Neural crest cell (in vitro differentiated cells): ENCODE data around the gene SLC35E3. TPM values are rescaled to one million over a fixed set of nuclear protein-coding genes. Genes with fewer than 3 reads are reported as not detected.
"Not testable (repeated sequence)": the region's sequence is repeated elsewhere in the genome, so short reads cannot be mapped to it uniquely, and the experiment has no call there.

Experiments
- DNase-seq: peaks from one replicate; pipeline ENCODE4 v3.0.0; 2021; ENCODE audit warnings: low read depth, mixed read lengths, low spot score
- H3K27ac Mint-ChIP-seq: one replicate; pipeline ENCODE4 v1.8.0; 2021; ENCODE audit warnings: mild to moderate bottlenecking, mixed read lengths; ENCODE audit not compliant: unreplicated experiment
- H3K27me3 Mint-ChIP-seq: 2 replicates; pipeline ENCODE4 v1.8.0; 2021; ENCODE audit warnings: low read depth, mild to moderate bottlenecking, mixed read lengths
- H3K36me3 Mint-ChIP-seq: 2 replicates; pipeline ENCODE4 v1.8.0; 2021; ENCODE audit warnings: low read depth, mild to moderate bottlenecking, mixed read lengths
- H3K4me1 Mint-ChIP-seq: 2 replicates; pipeline ENCODE4 v1.8.0; 2021; ENCODE audit warnings: mixed read lengths
- H3K4me3 Mint-ChIP-seq: one replicate; pipeline ENCODE4 v1.8.0; 2021; ENCODE audit warnings: mild to moderate bottlenecking, mixed read lengths
- H3K9me3 Mint-ChIP-seq: 2 replicates; pipeline ENCODE4 v1.8.0; 2021; ENCODE audit warnings: mixed read lengths
- CTCF ChIP-seq: fragments of 200-600 bp; sonication (generic); conservative IDR thresholded peaks from 2 replicates; pipeline ENCODE4 v1.5.0; 2021; ENCODE audit warnings: antibody characterized with exemption, mild to moderate bottlenecking
- total RNA-seq: library from RNA; stranded (reverse); gene quantifications from 2 replicates; pipeline ENCODE4 v1.2.1, GENCODE V29; 2021

SLC35E3 gene
- total RNA-seq, 1 donor from 2014 or later = 15.1 TPM

GRCh38 chr12:68815232-68815927 lies 69.4 kb downstream of the SLC35E3 start:
- TF ChIP-seq CTCF = no peak
- peaks cover 5% of the 10 kb centered on the region for H3K36me3 Mint-ChIP-seq
- DNase-seq = no peak
- no peak overlapping the region for H3K4me3 Mint-ChIP-seq
- no peaks in the 10 kb centered on the region for H3K27me3 Mint-ChIP-seq
- H3K27ac Mint-ChIP-seq = no peak overlapping the region
- peaks cover 5% of the 10 kb centered on the region for H3K4me1 Mint-ChIP-seq
- H3K9me3 Mint-ChIP-seq = no peaks in the 10 kb centered on the region

GRCh38 chr12:68815928-68816800 lies 70.2 kb downstream of the SLC35E3 start:
- H3K27me3 Mint-ChIP-seq = no peaks in the 10 kb centered on the region
- no peak overlapping the region for H3K27ac Mint-ChIP-seq
- no peaks in the 10 kb centered on the region for H3K9me3 Mint-ChIP-seq
- H3K4me1 Mint-ChIP-seq = peaks cover 2% of the 10 kb centered on the region
- TF ChIP-seq CTCF = no peak
- H3K36me3 Mint-ChIP-seq = peaks cover 8% of the 10 kb centered on the region
- no peak overlapping the region for H3K4me3 Mint-ChIP-seq
- no peak for DNase-seq

GRCh38 chr12:68819481-68819880 lies 73.5 kb downstream of the SLC35E3 start:
- not testable (repeated sequence) for H3K4me3 Mint-ChIP-seq

GRCh38 chr12:68821357-68822188 lies 75.6 kb downstream of the SLC35E3 start:
- Mint-ChIP-seq H3K36me3 (peaks cover 16% of the 10 kb centered on the region), H3K4me1 (no peaks in the 10 kb centered on the region), H3K27ac (peak overlapping the region; percentile 43), H3K27me3 (no peaks in the 10 kb centered on the region), H3K4me3 (no peak overlapping the region), H3K9me3 (no peaks in the 10 kb centered on the region)
- TF ChIP-seq CTCF = no peak
- no peak for DNase-seq

More at GRCh38 chr12:68819481-68819880, 73.5 kb downstream of the SLC35E3 start:
- not testable (repeated sequence) for H3K9me3 Mint-ChIP-seq, H3K27me3 Mint-ChIP-seq, DNase-seq, H3K4me1 Mint-ChIP-seq, H3K27ac Mint-ChIP-seq
- peaks cover 13% of the 10 kb centered on the region for H3K36me3 Mint-ChIP-seq

GRCh38 chr12:68823696-68824095 lies 77.7 kb downstream of the SLC35E3 start:
- Mint-ChIP-seq H3K4me1 (no peaks in the 10 kb centered on the region), H3K27me3 (no peaks in the 10 kb centered on the region), H3K9me3 (no peaks in the 10 kb centered on the region), H3K36me3 (peaks cover 16% of the 10 kb centered on the region), H3K4me3 (no peak overlapping the region), H3K27ac (no peak overlapping the region)
- no peak for TF ChIP-seq CTCF
- DNase-seq = no peak
